Suppressor macrophage treated with lipopolysaccharide for 1 hour (primary cell): Measurements from ENCODE around the gene TBC1D10A.
"Not testable (repeated sequence)": the region's sequence is repeated elsewhere in the genome, so short reads cannot be mapped to it uniquely, and the experiment has no call there.

Experiments
- DNase-seq, 3 donors: peaks; one replicate each; pipeline ENCODE4 v3.0.0-alpha.2; 2020 to 2022

The TBC1D10A gene

GRCh38 chr22:30347255-30347892, 20.6 kb upstream of the TBC1D10A start:
- peak in 2 of 3 donors; percentile 14 to 15 for DNase-seq

GRCh38 chr22:30344447-30345200, 17.9 kb upstream of the TBC1D10A start:
- DNase-seq, result no peak

DNA sequence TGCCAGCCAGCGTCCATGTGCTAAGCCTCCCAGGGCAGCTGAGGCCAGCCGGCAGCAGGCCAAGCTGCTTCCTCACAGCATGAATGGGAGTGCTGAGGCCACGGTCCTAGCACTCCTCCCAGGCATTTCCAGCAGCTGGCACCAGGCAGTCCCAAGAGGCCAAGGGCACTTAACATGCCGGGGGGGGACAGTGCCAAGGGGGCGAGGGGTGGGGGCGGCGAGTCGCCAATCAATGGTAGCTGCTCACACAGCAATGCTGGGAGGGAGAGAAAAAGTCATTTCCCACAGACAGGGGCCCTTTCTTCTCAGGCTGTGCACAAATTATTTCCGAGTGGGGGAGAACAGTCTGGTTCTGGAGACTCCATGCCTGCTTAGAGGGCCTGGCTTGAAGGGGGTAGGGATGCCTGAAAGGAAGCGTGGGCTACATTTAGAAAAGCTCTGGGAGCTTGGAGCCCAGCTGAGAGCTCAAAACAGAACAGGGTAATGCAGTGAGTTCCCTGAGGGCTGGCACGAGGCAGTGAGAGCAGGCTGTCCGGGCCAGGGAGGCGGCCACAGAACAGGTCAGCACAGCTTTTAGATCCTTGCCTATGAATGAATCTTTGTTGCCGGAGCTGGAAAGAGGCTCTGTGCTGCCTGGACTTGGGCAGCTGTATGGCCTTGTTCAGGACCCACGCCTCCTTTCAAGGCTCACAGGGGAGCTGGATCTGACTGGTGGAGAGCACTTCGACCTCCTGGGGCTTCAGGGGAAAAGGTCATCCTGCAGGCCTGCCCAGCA, 14.4 kb upstream of the TBC1D10A start:
- DNase-seq, result no peak

DNA sequence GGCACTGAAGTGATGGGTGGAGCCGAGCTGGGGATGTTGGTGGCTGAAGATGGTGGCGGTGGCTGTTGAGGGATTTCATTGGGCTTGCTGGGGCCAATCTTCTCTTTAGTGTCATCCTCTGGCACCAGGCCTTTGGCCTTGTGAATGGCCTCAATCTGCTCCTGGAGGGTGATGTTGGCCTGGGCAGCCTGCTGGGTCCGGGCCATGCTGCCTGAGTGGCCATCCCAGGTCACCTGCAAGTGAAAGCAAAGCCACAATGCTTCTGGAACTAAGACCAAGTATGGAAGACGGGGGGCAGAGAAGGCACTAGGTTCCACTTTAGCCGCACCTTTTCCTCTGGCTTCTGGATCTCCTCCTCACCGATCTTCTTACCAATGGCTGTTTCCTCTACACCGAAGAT, 12.1 kb upstream of the TBC1D10A start:
- no peak for DNase-seq

DNA sequence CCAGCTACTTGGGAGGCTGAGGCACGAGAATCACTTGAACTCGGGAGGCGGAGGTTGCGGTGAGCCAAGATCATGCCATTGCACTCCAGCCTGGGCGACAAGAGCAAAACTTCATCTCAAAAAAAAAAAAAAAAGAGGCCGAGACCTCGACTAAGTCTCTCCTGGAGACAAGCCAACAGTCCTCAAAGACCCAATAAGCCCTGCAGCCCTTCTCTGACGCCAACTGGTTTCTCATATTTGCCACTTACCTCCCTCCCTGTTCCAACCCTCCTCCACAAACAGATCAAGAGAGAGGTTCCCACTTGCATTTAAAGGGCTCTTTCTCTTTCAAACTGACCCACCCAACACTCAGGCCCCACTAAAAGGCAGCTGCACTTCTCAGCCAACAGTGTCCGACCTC, 11.6 kb upstream of the TBC1D10A start:
- not testable (repeated sequence) for DNase-seq

DNA sequence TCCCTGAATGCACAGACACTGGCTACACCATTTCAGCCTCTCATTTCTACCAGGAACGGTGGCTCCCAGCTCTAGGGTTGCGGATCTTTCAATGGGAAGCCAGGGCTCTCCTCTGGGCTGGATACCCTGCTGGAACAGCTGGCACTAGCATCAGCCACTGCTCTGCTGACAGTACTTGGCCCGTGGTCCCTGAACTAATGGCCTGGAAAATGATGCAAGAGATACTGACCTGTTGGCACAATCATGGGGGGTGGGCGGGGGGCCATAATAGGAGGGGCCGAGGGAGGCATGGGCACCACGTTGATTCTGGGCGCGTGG, 10.7 kb upstream of the TBC1D10A start:
- no peak for DNase-seq

GRCh38 chr22:30336752-30337460, 10.2 kb upstream of the TBC1D10A start:
- no peak for DNase-seq

DNA sequence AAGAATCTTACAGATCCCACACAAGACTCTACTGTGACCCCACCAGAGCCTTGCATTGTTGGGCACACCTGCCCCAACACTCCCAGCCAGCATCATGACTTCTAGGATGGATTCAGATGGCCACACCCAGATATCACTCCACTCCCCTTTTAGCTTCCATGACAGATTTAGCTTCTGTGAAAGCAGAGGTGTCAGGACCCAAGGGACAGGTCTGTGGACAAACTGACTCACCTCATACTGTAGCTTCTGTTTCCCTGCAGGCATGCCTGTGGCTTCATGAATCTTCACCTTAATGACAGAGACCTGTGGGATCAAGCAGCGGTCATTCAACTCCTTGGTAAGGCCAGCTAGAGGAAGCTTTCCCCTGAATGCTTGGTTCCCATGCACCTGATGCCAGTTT, 8.5 kb upstream of the TBC1D10A start:
- DNase-seq, result no peak

- DNase-seq, result no peak
Measured at GRCh38 chr22:30334646-30335045, 7.9 kb upstream of the TBC1D10A start.

DNA sequence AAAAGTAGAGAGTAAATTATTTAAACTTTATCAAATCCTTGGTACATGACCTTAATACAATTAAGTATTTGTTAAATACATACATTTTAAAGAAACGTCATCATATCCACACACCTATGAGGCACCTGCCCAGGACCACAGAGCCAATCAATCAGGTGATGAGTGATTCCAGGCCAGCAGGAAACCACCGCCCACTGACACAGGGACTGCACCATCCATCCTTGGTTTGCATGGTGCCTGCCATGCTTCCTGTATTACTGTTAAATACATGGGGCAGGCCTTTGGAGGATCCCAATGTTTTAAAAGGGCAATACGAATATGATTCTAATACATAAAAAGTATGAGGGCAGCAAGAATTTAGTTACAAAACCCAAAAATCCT, 7.0 kb upstream of the TBC1D10A start:
- DNase-seq, result no peak

GRCh38 chr22:30332994-30333706, 6.4 kb upstream of the TBC1D10A start:
- no peak for DNase-seq

DNA sequence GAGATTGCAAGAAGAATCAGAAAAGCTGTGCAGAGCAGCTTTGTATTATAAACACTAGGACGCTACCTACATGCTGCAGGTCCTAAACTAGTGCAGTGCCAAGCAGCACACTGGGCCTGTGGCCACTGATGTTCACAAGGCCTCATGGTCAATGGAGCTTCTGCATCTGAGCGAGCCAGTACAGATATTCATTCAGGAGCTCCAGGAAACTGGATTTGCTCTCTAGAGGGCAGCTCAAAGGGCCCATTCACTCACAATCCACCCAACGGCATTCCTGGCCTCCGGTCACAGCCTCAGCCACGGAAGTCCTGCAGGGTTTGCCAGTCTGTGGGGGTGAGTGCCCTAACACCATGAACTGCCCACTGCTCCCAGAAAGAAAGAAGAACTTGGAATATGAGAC, 5.8 kb upstream of the TBC1D10A start:
- DNase-seq, result no peak

GRCh38 chr22:30328466-30329049, 1.8 kb upstream of the TBC1D10A start:
- no peak for DNase-seq

- DNase-seq, result no peak
Measured at GRCh38 chr22:30327864-30328345, 1.2 kb upstream of the TBC1D10A start.

DNA sequence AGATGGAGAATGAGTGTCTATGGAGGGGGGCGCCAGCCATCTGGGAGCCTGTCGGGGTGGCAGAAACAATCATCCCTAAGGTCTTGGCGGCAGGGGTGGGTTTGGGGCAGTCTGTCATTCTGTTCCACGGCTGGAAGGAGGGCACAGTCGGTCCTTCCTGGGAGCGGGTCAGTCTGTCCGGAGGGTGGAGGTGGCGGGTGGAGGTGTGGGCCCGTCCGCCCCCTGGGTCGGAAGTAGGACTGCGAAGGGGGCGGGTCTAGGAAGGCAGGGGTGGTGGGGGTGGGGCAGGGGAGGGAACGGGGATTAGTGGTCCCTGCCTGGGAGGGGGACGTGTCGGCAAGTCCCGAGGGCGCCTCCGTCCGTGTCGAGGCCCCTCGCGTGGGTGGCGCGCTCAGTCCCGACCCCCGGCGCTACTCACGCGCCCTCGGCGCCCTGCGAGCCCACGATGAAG, 461 bp downstream of the TBC1D10A start:
- DNase-seq, result peak in 2 of 3 donors; percentile 50 to 68

- DNase-seq, result no peak
Measured at GRCh38 chr22:30325724-30326254, 952 bp downstream of the TBC1D10A start.

GRCh38 chr22:30325065-30325720, 1.5 kb downstream of the TBC1D10A start:
- DNase-seq, result peak; percentile 93 to 96 (median 94)

DNA sequence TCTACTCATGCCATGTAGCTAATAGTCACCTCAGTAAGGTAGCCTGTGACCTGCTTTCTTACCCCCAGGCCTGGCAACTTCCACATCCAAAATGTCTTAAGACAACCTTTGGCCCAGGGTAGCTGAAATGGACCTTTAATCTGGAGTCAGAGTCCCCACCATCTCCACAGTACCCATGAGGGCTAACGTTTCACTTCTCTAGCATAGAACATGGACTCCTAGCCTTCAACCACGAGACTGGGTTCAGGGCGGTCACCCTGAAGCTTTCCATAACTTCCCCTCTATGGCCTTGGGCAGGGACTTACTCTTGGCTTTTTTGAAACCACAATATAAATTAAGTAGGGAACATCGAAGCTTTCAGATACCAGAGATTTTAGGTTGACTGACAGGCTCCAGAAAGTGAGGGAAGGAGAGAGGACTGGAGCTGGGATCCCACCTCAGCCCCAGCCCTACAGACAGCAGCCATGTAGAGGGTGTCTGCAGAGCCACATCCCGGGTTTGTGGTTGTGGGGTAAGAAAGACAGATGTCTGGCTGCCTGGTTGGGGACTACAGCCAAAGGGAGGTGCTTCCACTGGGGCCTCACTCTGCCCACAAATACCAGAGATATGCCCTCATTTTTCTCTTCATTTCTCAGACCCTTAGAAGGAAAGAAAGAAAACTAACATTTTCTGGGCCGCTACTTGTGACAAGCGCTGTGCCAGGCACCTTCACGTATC, 2.6 kb downstream of the TBC1D10A start:
- DNase-seq, result peak; percentile 51 to 59 (median 58)

- no peak for DNase-seq
Measured at GRCh38 chr22:30323246-30323645, 3.5 kb downstream of the TBC1D10A start.

GRCh38 chr22:30321461-30321860, 5.3 kb downstream of the TBC1D10A start:
- DNase-seq, result no peak
